Prostate gland (tissue), 2 donors: ENCODE results near the gene OR1F1.

Experiments used
- CTCF ChIP-seq, 4 experiments: fragments of 200-600 bp in 2 of 4; fragments of 450-650 bp in 2 of 4; sonication (generic) in 2 of 4; IDR thresholded peaks; 1 replicate in 3 of 4; 2 replicates in 1 of 4; pipeline ENCODE4 v1.5.1; 2016 to 2019; ENCODE audit warnings: antibody characterized with exemption in 4 of 4, mild to moderate bottlenecking in 2 of 4, moderate library complexity in 2 of 4
- POLR2A ChIP-seq: fragments of 450-650 bp; IDR thresholded peaks from one replicate; pipeline ENCODE4 v1.6.1; 2016; ENCODE audit warnings: antibody characterized with exemption, mild to moderate bottlenecking

GRCh38 chr16:3193221-3194212 lies 5.5 kb downstream of the OR1F1 start:
- TF ChIP-seq POLR2A (no peak), CTCF (IDR thresholded peaks at IDR 0.05) (no peak)
